Measurements from ENCODE around the gene TMEM50A.
"Not testable (repeated sequence)": the region's sequence is repeated elsewhere in the genome, so short reads cannot be mapped to it uniquely, and the experiment has no call there.

Gene TMEM50A

DNA sequence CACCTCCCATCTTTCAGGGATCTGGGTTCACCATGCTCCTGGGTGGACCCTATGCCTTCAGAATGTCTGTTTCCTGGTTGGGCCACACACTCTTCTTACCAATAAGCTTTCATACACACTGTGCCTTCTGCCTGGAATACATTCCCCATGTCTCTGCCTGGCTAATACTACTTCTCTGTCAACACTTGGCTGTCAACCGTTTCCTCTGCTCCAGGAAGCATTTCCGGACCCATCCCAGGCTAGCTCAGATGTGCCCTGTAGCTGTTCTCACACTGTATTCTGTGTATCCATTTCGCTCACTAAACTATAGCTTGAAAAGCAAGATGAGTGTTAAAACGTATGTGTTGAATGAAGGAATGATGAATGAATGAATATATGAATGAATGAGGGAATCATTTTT is 49.0 kb downstream of the TMEM50A start:
- DNase-seq (ENCODE audit: low read depth, low spot score): not testable (repeated sequence)

DNA sequence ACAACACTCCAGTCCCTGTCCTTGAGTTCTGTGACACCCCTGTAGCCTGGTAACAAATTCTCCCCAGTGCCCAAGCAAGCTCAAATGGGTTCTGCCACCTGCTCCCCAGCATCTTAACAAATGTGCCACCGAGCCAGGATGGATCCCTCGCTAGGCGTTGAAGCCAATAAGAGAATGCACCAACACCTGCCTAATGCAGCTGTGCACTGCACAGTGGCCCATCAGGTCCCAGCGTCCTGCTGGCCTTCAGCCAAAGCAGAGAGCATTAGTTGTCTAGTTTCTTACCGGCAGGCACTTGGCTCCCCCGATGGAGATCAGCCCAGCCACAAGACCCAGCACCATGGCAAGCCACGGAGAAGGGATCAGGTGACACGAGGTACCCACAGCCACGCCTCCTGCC is 50.6 kb downstream of the TMEM50A start:
- DNase-seq (ENCODE audit: low read depth, low spot score): not testable (repeated sequence)

DNA sequence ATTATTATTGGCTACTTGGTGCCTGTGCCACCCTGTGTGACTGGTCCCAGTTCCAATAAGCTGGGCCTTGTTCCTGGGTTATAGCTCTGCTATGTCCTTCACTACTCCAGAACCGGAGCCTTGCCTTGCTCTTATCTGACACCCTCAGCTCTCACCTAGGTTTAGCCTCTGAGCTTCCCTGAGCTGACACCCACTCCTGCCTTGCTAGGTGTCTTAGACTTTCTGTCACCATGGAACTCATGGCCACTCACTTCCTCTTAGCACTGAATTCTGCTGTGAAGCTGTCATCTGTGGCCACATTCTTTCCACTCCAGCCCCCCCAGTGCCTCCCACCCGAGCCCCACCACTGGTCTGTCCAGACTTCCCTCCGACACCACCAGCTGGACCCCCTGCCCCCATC is 51.6 kb downstream of the TMEM50A start:
- DNase-seq (ENCODE audit: low read depth, low spot score): not testable (repeated sequence)

DNA sequence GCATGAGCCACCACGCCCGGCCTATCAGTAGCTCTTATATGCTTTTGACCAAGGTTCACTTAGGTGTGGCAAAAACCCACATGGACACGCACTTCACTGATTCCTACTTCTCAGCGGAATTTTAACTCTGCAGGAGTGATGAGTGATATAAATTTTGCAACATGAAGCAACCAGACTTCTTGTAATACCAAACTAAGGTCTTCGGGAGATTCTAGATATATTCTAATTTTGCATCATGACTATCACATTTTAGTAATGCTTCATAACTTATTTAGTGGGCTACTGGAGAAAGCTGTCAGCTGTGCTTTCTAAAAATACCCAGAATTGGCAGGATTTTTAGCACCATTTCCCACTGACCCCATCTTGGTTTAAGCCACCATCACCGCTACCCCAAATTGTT is 54.7 kb downstream of the TMEM50A start:
- DNase-seq (ENCODE audit: low read depth, low spot score): no peak

DNA sequence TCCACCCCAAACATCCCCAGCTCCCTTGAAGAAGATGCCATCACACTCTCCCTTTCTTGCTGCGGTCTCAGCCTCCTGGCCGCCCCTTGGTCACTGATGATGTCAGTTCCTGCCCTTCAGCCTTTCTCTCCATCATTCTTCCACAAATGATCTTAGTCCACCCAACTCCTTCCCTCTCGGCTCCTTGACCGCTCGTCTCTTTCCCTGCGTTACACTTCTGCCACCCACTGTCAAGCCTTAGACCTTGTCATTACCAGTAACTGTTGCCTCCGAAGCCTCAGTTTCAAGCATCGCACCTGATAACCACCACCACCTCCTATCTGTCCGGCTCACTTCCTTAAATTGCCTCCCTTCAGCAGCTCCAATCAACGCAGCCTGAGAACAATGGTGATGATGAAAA is 59.4 kb downstream of the TMEM50A start:
- DNase-seq (ENCODE audit: low read depth, low spot score): not testable (repeated sequence)

DNA sequence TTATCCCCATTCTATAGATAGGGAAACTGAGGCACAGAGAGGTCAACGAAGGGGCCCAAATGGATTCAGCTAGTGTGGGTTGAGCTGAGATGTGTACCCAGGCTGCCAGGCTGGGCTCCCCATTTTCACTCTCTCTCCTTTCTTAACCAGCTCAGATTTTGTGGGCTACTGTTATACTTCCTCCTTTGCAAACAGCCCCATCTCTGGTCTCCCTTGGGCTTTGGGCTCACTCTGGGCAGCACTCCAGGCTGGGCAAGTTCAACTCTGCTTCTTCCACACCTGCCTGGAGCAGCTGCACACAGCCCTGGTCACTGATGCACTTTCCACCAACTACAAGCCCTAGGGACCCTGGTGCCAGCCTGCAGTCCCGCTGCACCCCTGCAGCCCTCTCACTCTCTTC is 59.9 kb downstream of the TMEM50A start:
- DNase-seq (ENCODE audit: low read depth, low spot score): not testable (repeated sequence)

DNA sequence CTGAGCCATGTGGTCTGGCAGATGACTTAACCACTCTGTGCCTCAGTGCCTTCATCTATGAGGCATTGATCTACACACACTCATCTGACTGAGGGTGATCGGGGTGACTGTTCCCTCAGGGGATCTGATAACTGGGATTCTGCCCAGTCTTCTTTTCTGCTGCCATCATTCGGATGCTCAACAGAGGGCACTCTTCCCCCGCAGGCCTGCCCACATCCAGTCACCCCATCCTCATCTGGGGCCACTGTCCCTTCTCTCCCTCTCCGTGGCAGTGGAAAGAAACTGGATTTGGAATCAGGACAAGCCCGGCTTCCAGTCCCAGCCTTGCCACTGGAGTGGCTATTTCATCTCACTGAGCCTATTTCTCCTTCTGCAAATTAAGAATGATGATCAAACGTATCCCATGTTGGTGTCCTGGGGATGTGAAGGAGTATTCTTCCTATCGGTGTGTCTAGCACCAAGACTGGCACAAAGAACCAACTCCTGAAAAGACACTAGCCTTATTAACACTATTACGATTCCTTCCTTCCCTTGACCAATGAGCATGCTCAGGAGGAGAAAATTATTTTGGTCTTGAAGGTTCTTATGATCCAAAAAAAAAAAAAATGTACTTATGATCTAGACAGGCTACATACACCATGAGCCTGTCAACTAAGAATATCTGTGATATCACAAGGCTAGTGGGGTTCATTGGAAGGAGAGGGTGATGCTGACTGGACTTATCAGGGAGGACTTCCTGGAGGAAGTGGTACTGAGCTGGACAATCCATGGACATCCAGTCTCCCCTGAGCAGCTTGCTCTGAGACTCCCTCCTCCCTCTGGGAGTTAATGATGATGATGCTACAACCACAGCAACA is 65.0 kb downstream of the TMEM50A start:
- DNase-seq (ENCODE audit: low read depth, low spot score): not testable (repeated sequence)

DNA sequence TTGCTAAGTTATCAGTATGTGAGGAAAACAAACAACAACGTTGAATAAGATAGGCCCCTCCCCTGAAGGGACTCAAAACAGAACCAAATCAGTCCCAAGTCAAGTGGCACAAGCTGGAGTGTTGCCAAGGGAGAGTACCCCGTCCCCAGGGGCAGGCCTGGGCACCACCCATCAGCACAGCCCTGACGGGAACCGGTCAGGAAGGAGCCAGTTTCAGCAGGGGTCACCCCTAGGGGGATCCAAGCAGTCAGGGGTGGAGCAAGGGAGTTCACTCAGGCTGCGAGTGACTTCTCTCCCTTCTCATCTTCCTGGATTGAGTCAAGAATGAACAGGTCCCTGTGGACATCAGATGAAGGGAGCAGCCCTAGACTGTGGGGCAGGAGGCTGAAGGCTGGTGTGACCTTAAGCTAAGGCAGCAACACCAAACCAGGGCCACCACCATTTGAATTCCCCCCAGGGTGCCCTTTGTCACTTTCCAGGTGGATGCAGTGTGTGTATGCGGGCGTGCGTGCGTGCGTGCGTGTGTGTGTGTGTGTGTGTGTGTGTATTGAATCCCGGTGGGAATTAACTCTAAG is 67.7 kb downstream of the TMEM50A start:
- not testable (repeated sequence) for DNase-seq (ENCODE audit: low read depth, low spot score)

DNA sequence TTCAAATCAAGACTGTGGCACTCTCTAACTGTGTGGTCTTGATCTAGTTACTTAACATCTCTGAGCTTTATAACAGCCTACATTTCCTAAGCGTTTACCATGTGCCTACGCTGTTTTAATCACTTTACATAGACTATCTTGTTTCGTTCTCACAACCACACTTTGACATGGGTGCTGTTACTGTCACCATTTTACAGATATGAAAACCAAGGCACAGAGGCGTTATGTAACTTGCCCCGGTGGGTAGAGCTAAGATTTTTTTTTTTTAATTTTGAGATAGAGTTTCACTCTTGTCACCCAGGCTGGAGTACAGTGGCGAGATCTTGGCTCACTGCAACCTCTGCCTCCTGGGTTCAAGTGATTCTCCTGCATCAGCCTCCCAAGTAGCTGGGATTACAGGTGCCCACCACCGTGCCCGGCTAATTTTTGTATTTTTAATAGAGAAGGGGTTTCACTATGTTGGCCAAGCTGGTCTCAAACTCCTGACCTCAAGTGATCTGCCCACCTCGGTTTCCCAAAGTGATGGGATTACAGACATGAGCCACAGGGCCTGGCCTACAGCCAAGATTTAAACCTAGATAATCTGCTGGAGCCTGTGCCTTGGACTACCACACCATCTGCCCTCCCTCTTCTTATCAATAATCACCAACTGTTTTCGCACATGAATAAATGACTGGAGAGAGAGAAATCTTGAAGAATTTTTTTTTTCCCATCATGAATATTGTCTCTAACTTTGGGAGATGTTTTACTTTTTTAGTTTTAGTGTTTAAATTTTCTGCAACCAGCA is 71.7 kb downstream of the TMEM50A start:
- not testable (repeated sequence) for DNase-seq (ENCODE audit: low read depth, low spot score)

Data from activated naive CD8-positive, alpha-beta T cell treated with anti-CD3 and anti-CD28 coated beads, Interleukin-2, amount 50 U/mL, for 16 hours (primary cell).